GM21619 (cell line): ENCODE data around the gene PCDHGB1.
A peak's percentile ranks its signal among the peaks of the same experiment; 100 is the strongest.
"Not testable (repeated sequence)": the region's sequence is repeated elsewhere in the genome, so short reads cannot be mapped to it uniquely, and the experiment has no call there.

Experiments used
- ATAC-seq: cut with Tn5 transposase; IDR thresholded peaks from one replicate; pipeline ENCODE4 v1.9.1; 2021; ENCODE audit not compliant: unreplicated experiment

Gene PCDHGB1

DNA sequence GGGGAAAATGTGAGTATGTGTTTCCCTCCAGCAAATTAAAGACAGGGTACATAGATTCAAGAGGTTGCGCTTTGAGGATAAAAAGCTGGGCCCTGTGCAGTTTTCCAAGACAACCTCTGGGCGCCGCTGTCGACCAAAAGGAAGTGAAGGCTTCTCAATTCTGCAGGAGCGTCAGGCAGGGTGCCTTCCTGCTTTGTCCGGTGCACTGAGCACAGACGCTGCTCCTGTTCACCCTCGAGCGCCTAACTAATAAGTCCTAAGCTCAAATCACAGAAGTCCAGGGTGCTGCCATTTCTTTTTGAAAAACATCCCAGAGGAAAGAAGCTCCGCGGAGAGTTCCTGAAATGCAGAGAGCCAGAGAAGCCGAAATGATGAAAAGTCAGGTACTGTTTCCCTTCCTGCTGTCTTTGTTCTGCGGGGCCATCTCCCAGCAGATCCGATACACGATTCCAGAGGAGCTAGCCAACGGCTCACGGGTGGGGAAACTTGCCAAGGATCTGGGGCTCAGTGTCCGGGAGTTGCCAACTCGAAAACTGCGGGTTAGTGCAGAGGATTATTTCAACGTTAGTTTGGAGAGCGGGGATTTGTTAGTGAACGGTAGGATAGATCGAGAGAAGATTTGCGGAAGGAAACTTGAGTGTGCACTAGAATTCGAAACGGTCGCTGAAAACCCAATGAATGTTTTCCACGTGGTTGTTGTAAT lies at the start of gene PCDHGB1:
Gene PCDHGB1 (plus strand): TSS at position 183 of the 703 bp plus-strand sequence. CDS start 162 bp downstream, at position 345.
- ATAC-seq = no peak

DNA sequence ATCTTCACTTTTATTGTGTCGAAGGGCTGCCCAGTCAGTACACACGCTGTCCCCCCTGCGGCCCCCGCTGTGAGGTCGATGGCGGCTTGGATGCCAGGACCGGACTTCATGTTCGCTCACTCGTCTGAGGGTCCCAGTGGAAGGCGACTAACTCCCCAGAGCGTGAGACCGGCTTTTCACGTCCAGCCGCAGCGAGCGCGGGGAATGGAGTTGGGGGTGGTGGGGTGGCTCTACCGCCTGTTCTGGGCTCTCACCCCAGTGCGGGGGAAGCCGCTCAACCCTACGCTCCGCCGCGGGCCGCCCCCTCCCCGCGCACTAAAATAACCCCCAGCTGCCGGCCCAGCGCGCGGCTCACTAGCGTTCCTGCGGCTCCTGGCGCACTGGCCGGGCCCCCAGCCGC lies 46.1 kb upstream of the PCDHGB1 start, which contains the start of gene SLC25A2:
Gene SLC25A2 (minus strand): TSS at position 294 of the 400 bp plus-strand sequence. CDS start 184 bp downstream, at position 110.
- no peak for ATAC-seq

DNA sequence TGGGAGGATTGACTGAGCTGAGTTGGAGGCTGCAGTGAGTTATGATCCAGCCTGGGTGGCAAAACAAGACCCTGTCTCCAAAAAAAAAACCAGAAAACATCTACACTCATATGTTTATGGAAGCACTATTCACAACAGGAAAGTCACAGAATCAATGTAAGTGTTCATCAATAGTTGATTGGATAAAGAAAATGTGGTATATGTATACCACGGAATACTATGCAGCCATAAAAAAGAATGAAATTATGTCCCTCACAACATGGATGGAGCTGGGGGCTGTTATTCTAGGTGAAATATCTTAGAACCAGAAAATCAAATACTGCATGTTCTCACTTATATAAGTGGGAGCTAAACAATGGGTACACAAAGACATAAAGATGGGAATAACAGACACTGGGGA lies 43.3 kb upstream of the PCDHGB1 start:
- no peak for ATAC-seq

DNA sequence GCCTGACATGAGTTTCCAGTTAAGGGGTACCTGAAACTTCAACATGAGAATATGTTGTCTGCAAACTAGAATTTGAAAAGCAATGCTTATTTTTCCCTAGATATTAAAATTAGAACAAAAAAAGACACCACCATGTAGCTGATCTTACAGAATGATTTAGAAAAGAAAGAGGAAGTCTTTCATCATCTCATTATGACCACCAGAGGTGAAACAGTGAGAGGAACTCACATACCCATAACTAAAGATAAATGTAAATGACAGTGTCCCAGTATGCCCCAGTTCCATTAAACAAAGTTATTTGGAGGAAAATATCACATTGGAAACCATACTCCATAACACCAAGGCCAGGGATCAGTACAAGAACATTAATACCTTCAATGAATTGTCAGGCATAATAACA lies 36.2 kb upstream of the PCDHGB1 start:
- ATAC-seq = no peak

DNA sequence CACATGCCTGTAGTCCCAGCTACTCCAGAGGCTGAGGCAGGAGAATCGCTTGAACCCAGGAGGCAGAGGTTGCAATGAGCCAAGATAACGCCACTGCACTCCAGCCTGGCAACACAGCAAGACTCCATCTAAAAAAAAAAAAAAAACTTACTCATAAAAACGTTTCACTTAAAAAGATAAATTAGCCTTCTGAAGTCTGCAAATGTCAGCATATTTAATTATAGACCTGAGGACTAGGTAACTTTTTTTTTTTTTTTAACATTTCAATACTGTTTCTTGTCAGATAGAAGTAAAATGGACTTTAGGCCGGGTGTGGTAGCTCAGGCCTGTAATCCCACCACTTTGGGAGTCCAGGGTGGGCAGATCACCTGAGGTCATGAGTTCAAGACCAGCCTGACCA lies 32.9 kb upstream of the PCDHGB1 start:
- ATAC-seq = not testable (repeated sequence)

DNA sequence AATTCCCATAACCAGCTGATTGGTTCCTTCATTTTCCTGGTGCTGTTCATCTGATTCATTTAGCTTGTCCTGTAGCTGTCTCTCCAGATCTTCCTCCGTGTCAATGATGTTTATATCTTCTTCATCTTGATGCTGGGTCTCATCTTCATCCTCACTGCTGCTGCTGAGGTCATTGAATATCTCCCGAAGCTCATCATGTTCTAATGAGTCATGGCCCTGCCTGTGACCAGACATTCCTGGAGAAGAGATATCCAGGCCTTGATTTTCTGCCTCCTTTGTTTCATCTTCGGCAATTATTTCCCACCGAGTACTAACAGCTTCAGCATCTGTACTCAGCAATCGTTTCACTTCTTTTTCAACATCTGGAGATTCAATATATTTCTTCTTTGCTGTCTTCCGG lies 30.7 kb upstream of the PCDHGB1 start:
- ATAC-seq = no peak

DNA sequence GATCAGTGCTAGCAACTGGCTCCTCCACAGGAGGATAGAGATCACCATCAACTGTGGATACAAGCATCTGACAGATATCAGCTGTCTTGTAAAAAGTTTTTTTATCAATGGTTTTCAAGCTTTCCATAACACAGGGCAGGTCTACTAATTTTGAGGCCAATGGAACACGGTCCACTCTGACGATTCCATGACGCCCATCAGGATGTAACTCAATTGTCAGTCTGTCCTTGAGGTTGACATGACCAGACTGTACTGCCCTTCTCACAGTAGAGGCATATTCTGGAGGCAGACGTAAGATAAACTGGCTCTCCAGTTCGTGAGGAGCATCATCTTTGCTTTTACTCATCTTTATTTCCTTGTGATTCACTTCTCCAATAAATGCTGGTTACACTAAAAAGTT lies 30.2 kb upstream of the PCDHGB1 start:
- ATAC-seq = no peak

DNA sequence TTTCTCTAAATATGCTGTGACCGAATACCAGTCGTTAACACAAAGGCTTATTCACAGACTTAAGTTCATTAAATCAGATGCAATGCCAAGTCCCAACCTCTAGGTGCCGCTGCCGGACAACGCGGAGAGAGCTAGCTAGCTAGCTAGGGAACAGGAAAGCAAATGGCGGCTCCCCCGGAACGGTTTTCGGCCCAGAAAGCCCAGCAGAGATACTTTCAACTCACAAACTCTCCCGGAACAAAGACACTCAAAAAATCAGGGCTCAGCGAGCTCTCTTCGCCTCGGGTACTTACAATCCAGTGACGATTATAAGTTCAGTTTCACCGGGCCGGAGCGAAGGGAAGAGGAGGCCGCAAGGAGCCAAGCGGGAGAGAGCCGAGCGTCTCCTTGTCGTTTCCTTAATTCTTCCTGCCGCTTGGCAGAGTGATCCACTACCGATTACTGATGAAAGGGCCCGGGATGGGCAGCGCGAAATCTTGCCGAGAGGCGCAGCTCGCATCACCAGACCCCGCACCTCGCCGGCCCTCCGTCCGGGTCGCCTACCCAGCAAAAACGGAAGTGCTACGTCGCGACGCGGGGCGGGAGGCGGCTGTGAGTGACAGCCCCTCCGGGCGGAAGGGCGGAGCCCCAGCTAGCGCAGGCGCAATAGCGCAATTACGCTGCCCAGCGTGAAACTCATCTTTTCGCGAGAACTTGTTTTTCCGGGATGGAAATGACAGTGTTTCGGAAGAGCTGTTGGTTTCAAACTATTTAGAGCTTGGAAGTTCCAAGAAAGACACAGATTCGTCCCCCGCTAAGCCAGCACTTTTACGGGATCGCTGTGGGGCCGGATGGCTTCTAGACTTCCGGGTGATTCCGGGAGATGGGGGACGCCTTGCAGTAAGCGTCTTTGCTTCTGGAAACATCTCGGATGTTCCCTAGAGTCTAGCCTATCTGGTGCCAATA lies 29.4 kb upstream of the PCDHGB1 start, which contains the start of gene TAF7:
Gene TAF7 (minus strand): TSS at position 560 of the 945 bp plus-strand sequence. CDS start 740 bp downstream, outside the sequence.
- ATAC-seq = peak; percentile 93

DNA sequence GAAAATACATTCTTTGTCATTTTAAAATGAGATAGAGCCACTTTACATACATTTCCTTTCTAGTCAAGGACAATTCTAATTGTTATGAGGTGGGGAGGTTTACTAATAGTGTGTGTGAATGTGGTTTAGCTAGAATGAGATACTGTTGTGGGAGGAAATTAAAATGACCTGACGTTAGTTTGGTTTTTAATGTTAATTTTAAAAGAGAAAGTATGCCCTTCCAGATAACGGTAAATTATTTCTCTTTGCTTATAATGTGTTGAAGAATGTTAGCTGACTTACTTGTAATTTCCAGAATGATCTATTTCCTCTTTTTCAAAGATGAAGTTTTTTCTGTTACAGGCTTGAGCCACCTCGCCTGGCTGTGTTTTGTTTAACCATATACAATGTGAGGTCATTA lies 27.6 kb upstream of the PCDHGB1 start:
- no peak for ATAC-seq

DNA sequence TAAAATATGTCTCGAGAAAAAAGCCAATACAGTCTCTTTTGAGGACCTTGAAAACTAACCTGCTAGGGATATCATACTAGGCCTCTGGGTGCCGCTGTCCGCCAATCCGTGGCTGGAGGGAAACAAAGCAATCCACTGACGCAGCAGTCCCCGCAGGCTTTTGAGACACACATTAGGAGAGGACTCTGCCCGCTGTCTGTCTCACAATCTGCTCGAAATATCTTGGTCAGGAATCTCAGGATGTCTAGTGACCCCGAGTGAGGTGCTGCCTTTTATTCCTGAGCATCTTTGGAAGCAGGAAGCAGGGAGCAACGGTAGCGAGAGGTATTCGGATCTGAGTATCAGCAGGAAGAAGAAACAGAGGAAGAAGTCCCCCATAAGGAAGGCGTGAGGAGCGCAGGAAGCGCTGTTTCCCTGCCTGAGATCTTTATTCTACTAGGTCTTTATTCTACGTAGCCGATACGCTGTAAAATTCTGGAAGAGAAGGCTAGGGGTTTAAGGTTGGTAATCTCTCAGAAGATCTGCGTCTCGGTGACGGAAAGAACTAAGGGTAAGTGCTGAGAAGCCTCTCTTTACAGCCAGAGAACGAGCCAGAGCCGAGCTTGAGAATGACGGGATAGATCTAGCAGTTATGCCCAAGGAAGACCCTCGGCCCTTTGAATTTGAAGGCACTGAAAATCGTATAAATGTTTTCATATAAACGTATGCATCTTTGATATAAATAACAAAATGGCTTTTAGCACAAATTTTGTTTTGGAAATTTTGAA lies 23.6 kb upstream of the PCDHGB1 start:
- peak; percentile 89 for ATAC-seq

DNA sequence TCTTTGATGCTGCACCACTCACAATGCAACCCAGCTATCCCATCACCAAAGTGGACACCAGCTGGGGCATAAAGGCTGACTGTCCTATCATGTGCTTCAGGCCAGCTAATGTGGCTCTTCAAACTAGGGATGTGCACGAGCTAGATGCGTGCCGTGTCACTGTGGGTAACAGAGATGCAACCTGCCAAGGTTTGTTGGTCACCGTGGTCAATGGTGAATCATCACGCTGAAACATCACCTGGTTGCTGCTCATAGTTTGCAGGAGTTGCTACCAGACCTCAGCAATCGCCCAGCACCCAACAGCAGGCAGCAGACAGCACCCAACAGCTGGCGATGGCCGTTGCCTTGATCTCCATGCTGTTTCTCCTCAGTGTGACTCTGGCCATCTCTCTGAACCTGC lies 21.7 kb upstream of the PCDHGB1 start:
- ATAC-seq = no peak

DNA sequence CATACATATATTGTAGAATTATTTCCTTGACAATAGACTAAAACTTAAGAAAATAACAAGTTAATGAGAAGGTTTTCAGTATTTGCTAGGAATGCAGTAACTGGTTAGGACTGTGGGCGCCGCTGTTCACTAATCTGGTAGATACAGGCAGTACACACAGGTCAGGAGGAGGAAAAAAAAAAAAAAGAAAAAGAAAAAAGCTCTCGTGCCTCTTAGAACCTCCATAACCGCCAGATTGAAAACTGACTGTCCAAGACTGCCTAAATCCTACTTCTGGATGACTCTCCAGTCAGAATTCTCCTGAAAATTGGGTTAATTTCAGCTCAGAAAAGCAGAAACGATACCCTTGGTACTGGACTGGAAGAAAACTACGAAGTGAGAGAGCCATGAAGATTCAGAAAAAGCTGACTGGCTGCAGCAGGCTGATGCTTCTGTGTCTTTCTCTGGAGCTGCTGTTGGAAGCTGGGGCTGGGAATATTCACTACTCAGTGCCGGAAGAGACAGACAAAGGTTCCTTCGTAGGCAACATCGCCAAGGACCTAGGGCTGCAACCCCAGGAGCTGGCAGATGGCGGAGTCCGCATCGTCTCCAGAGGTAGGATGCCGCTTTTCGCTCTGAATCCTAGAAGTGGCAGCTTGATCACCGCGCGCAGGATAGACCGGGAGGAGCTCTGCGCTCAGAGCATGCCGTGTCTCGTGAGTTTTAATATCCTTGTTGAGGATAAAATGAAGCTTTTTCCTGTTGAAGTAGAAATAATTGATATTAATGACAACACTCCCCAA lies 19.4 kb upstream of the PCDHGB1 start, which contains the start of gene PCDHGA1:
Gene PCDHGA1 (plus strand): TSS at position 216 of the 782 bp plus-strand sequence.
- ATAC-seq = peak; percentile 42

DNA sequence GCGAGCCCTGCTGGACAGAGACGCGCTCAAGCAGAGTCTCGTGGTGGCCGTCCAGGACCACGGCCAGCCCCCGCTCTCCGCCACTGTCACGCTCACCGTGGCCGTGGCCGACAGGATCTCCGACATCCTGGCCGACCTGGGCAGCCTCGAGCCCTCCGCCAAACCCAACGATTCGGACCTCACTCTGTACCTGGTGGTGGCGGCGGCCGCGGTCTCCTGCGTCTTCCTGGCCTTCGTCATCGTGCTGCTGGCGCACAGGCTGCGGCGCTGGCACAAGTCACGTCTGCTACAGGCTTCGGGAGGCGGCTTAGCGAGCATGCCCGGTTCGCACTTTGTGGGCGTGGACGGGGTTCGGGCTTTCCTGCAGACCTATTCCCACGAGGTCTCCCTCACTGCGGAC lies 17.3 kb upstream of the PCDHGB1 start:
- ATAC-seq = not testable (repeated sequence)

DNA sequence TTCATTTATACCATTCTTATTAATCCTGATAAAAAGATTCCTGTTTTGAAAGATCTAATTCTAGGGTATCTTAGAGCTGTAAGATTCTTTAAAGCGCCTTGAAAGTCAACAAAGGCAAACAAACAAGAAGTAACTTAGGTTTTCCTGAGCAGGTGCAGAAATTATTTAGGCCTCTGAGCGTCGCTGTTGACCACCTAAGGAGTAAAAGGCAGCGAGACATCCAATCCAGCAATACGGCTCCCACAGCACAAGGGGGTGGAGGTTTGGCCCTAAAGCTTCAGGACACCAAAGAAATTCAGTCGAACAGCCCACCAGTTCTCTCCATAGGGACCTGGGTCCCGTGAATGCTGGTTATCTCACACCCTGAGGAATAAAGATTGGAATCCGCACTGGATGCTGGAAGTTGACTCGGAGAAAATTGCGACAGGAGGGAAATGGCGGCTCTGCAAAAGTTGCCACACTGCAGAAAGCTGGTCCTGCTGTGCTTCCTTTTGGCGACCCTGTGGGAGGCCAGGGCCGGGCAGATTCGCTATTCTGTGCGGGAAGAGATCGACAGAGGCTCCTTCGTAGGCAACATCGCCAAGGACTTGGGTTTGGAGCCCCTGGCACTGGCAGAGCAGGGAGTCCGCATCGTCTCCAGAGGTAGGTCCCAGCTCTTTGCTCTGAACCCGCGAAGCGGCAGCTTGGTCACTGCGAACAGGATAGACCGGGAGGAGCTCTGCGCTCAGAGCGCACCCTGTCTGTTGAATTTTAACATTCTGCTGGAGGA lies 11.2 kb upstream of the PCDHGB1 start, which contains the start of gene PCDHGA2:
Gene PCDHGA2 (plus strand): TSS at position 223 of the 769 bp plus-strand sequence.
- ATAC-seq = peak; percentile 61

DNA sequence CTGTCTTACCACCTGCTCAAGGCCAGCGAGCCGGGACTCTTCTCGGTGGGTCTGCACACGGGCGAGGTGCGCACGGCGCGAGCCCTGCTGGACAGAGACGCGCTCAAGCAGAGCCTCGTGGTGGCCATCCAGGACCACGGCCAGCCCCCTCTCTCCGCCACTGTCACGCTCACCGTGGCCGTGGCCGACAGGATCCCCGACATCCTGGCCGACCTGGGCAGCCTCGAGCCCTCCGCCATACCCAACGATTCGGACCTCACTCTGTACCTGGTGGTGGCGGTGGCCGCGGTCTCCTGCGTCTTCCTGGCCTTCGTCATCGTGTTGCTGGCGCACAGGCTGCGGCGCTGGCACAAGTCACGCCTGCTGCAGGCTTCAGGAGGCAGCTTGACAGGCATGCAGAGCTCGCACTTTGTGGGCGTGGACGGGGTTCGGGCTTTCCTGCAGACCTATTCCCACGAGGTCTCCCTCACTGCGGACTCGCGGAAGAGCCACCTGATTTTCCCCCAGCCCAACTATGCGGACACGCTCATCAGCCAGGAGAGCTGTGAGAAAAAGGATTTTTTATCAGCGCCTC lies 9.0 kb upstream of the PCDHGB1 start:
- ATAC-seq = not testable (repeated sequence)

DNA sequence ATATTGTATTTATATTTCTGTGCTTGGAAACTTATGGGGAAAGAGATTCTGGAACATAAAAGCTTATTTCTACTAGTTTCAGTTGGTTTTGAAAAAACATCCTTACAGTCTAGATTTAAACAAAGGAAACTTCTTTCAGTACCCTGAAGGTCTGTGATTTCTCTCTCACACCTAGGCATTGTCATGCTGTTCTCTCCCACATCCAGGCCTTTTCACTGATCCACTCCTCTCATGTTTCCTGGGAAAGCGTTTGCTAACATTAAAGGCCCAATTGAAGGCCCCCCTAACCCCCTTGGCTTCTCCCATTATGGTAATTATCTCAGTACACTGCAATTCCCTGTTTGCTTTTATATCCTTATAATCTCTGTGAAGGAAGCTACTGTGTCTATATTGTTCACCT lies 7.1 kb upstream of the PCDHGB1 start:
- no peak for ATAC-seq

DNA sequence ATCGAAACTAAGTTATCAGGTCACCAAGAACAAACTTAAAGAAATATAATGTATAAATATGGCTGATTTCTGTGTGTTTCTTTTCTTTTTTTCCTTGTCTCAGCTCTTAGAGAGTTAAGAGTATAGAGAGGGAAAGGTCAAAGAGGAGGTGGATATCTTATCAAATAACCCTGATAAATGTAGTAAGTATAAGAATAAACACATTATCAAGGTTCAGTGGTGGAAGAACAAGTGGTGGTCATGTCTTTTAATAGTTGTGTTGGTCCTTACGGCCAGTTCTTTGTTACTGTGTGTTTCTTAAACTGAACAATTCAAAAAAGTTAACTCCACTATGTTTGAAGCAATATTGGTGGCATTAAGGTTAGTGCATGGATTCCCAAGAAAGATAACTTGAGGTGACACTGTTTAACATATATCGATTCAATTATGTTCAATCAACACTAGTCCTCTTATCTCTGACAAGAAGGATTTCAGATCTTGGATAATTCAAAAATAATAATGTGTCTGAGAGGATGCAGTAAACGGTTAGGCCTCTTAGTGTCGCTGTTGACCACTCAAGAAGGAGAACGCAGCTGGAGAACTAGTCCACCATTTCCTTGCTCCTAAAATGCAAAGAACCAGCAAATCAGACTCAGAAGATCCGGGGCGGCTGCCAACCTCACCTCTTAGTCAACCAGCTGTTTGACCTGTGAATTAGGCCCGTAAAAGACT lies 6.5 kb upstream of the PCDHGB1 start, which contains the start of gene PCDHGA3:
Gene PCDHGA3 (plus strand): TSS at position 588 of the 711 bp plus-strand sequence. CDS start 205 bp downstream, outside the sequence.
- no peak for ATAC-seq

DNA sequence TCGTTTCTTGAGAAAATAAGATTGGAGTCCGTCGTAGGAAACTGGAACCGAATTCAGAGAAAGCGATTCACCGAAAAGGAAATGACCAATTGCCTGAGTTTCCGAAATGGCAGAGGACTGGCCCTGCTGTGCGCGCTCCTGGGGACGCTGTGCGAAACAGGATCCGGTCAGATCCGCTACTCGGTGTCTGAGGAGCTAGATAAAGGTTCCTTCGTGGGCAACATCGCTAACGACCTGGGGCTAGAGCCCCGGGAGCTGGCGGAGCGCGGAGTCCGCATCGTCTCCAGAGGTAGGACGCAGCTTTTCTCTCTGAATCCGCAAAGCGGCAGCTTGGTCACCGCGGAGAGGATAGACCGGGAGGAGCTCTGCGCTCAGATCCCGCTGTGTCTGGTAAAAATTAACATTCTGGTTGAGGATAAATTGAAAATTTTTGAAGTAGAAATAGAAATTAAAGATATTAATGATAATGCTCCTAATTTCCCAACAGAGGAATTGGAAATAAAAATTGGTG lies 5.9 kb upstream of the PCDHGB1 start:
- ATAC-seq = no peak
